ENCODE data around the gene NEURL4.
A peak's percentile ranks its signal among the peaks of the same experiment; 100 is the strongest.

NEURL4 gene

GRCh38 chr17:7321466-7321865 lies 7.7 kb downstream of the NEURL4 start:
- DNase-seq, result no peak

- no peak for DNase-seq
These were observed 10.8 kb downstream of the NEURL4 start for GRCh38 chr17:7318121-7318860.

- no peak for DNase-seq
These were observed 11.9 kb downstream of the NEURL4 start for GRCh38 chr17:7317161-7317803.

GRCh38 chr17:7315570-7316235 lies 13.4 kb downstream of the NEURL4 start:
- DNase-seq, result no peak

- DNase-seq, result peak; percentile 31 to 41
These were observed 14.2 kb downstream of the NEURL4 start, which contains the start of gene GPS2 for GRCh38 chr17:7314719-7315569. TSS of gene GPS2 (minus strand) at chr17:7315360. CDS start at chr17:7315052, 308 bp downstream.

GRCh38 chr17:7313890-7314718 lies 15.0 kb downstream of the NEURL4 start:
- no peak for DNase-seq

- no peak for DNase-seq
These were observed 15.8 kb downstream of the NEURL4 start for GRCh38 chr17:7313088-7313889.

GRCh38 chr17:7312432-7313087 lies 16.6 kb downstream of the NEURL4 start:
- no peak for DNase-seq

GRCh38 chr17:7311110-7311705 lies 17.9 kb downstream of the NEURL4 start:
- no peak for DNase-seq

- no peak for DNase-seq
These were observed 19.5 kb downstream of the NEURL4 start for GRCh38 chr17:7309628-7310027.

- peak; percentile 15 to 42 for DNase-seq
These were observed 20.3 kb downstream of the NEURL4 start for GRCh38 chr17:7308625-7309433.

GRCh38 chr17:7307686-7308624 lies 21.2 kb downstream of the NEURL4 start:
- no peak for DNase-seq

GRCh38 chr17:7306911-7307685 lies 22.0 kb downstream of the NEURL4 start, which contains the start of gene EIF5A:
TSS of gene EIF5A (plus strand) at chr17:7307628. CDS start at chr17:7309636, 2,008 bp downstream.
- peak; percentile 91 to 94 for DNase-seq

- no peak for DNase-seq
These were observed 25.0 kb downstream of the NEURL4 start for GRCh38 chr17:7304179-7304578.

GRCh38 chr17:7296189-7296861 lies 32.8 kb downstream of the NEURL4 start:
- DNase-seq, result peak; percentile 44 to 52
